Heart left ventricle (tissue), 13 donors: Measurements from ENCODE around the gene OCIAD1.
"Not testable (repeated sequence)": the region's sequence is repeated elsewhere in the genome, so short reads cannot be mapped to it uniquely, and the experiment has no call there.

Experiments
- POLR2A ChIP-seq, 2 donors: fragments of 450-650 bp; IDR thresholded peaks; one replicate each; pipeline ENCODE4 v1.6.1; 2017; ENCODE audit warnings: antibody characterized with exemption in 2 of 2, mild to moderate bottlenecking in 2 of 2, moderate library complexity in 2 of 2
- TF ChIP-seq, protein P1 (sequence below), 12 donors: fragments of 200-600 bp; sonication (generic) in 4 of 12; IDR thresholded peaks; one replicate each; pipeline versions ENCODE4 v1.5.0 to v1.8.0; 2018 to 2022; ENCODE audit warnings: antibody characterized with exemption in 12 of 12, mild to moderate bottlenecking in 5 of 12
- donor health status: ischemic (EF 13 %, LVEDD 7.1; RV severe dilation, severe dysfunction).
- donor health status: DM: no; HTN: yes; CAD: no.
- donor health status: DM: no; HTN: no; CAD: no.
- donor health status: ischemic (EF 25% LVEDD 6.9; RV normal size, moderate dysfunction).
- donor health status: ischemic (EF 25% LVEDD 5.7; RV mildly dilated, moderate dysfunction).
- donor health status: ischemic (EF 35%, LVEDD 5.7; RV mildly dilated, moderate dysfunction).
- donor health status: nonischemic (EF 11% LVEDD 7.7; RV severe dilation, severe dysfunction).
- donor health status: DM: yes; HTN: yes; CAD: no.
- donor health status: PGD.
- donor health status: ischemic (EF 29% LVEDD 5.4; RV normal size, mild dysfunction).
- donor health status: nonischemic (EF 23%, LVEDD 6.1; RV moderate dilation, normal function).

DNA sequence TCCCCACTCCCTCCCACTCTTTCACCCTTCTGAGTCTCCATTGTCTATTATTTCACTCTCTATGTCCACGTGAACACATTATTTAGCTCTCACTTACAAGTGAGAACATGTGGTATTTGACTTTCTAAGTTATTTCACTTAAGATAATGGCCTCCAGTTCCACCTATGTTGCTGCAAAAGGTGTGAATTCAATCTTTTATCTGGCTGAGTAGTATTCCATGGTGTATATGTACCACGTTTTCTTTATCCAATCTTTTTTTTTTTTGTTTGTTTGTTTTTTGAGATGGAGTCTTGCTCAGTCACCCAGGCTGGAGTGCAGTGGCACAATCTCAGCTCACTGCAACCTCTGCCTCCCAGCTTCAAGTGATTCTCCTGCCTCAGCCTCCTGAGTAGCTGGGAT, 30.7 kb upstream of the OCIAD1 start:
- TF ChIP-seq, protein P1, sequence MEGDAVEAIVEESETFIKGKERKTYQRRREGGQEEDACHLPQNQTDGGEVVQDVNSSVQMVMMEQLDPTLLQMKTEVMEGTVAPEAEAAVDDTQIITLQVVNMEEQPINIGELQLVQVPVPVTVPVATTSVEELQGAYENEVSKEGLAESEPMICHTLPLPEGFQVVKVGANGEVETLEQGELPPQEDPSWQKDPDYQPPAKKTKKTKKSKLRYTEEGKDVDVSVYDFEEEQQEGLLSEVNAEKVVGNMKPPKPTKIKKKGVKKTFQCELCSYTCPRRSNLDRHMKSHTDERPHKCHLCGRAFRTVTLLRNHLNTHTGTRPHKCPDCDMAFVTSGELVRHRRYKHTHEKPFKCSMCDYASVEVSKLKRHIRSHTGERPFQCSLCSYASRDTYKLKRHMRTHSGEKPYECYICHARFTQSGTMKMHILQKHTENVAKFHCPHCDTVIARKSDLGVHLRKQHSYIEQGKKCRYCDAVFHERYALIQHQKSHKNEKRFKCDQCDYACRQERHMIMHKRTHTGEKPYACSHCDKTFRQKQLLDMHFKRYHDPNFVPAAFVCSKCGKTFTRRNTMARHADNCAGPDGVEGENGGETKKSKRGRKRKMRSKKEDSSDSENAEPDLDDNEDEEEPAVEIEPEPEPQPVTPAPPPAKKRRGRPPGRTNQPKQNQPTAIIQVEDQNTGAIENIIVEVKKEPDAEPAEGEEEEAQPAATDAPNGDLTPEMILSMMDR (IDR thresholded peaks at IDR 0.05) = not testable (repeated sequence)
- TF ChIP-seq POLR2A (IDR thresholded peaks at IDR 0.05) = not testable (repeated sequence)
